ENCODE measurements around the gene ZBTB25. TPM values are rescaled to one million over a fixed set of nuclear protein-coding genes. Genes with fewer than 3 reads are reported as not detected.

The ZBTB25 gene
- polyA plus RNA-seq, 1 of the 3 experiments (the other 2 are of a cell fraction): 4.5 TPM

DNA sequence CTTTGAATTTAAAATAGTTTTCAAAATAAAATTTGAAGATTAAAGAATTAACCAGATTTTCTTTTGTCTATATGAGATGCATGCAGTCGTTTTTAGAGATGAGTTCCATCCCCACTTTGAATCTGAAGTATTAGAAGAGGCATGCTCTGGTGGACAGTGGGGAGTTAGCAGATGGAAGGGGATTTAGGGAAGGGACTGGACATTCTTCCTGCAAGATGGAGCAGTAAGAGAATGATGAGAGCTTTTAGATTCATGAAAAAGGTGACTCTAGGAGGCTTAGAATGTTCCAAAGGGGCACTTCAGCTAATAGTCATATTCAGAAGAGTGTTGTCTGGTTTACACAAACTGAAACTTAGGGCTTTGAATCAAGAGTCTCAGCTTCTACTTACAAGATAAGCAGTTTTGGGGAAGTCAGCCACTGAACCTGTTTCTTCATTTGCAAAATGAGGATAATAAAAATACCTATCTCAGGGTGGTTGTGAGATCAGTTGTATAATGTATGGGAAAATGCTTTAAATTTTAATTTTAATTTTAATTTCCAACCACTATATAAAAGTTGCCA lies 4.7 kb upstream of the ZBTB25 start:
- no peak overlapping the region for H2AFZ ChIP-seq (ENCODE audit: low read depth)
- POLR2A ChIA-PET: no interaction called here
- no peaks in the 10 kb centered on the region for H3K9me3 ChIP-seq
- TF ChIP-seq JUND (IDR thresholded peaks at IDR 0.05) (no peak), RAD21 (IDR thresholded peaks at IDR 0.05; ENCODE audit: low read length) (no peak), SIN3A (IDR thresholded peaks at IDR 0.05; ENCODE audit: borderline replicate concordance, low read depth, low read length) (no peak), RFX5 (IDR thresholded peaks at IDR 0.05; ENCODE audit: low read length) (no peak), FOXM1 (IDR thresholded peaks at IDR 0.05; ENCODE audit: low read depth) (no peak), FOSL2 (IDR thresholded peaks at IDR 0.05; ENCODE audit: borderline replicate concordance, low read depth) (no peak), EZH2phosphoT487 (IDR thresholded peaks at IDR 0.05; ENCODE audit: borderline replicate concordance, low read depth) (no peak), TEAD4 (IDR thresholded peaks at IDR 0.05; ENCODE audit: borderline replicate concordance, insufficient read depth) (no peak), RCOR1 (IDR thresholded peaks at IDR 0.05; ENCODE audit: low read length) (no peak), SMC3 (IDR thresholded peaks at IDR 0.05; ENCODE audit: low read depth, low read length) (no peak), MEF2A (IDR thresholded peaks at IDR 0.05; ENCODE audit: borderline replicate concordance, low read depth) (no peak), GABPA (IDR thresholded peaks at IDR 0.05; ENCODE audit: low read depth) (no peak), RXRA (IDR thresholded peaks at IDR 0.05; ENCODE audit: borderline replicate concordance, low read depth) (no peak), TAF1 (IDR thresholded peaks at IDR 0.05; ENCODE audit: borderline replicate concordance, low read depth, low read length) (no peak)
- TF ChIP-seq, protein P1, sequence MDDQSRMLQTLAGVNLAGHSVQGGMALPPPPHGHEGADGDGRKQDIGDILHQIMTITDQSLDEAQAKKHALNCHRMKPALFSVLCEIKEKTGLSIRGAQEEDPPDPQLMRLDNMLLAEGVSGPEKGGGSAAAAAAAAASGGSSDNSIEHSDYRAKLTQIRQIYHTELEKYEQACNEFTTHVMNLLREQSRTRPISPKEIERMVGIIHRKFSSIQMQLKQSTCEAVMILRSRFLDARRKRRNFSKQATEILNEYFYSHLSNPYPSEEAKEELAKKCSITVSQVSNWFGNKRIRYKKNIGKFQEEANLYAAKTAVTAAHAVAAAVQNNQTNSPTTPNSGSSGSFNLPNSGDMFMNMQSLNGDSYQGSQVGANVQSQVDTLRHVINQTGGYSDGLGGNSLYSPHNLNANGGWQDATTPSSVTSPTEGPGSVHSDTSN (IDR thresholded peaks at IDR 0.05): no peak
- H3K4me2 ChIP-seq: no peak overlapping the region
- no peak overlapping the region for H3K27ac ChIP-seq (ENCODE audit: low read depth in 2 of 2, low read length in 1 of 2)
- no peak overlapping the region for H3K9ac ChIP-seq
- WGBS (ENCODE audit: low lambda C conversion rate): 59% methylated on average over 1 of the region's 1 CpG
- H3K79me2 ChIP-seq (ENCODE audit: insufficient read depth): peaks cover 91% of the 10 kb centered on the region
- peaks cover 5 to 13% of the 10 kb centered on the region in 2 experiments for H3K36me3 ChIP-seq (replicated peaks in 1 of 2; ENCODE audit: control insufficient read depth in 1 of 2, insufficient read depth in 2 of 2, low read length in 1 of 2)
- CTCF ChIA-PET: interaction anchor here (1.1 to 4.2 kb wide), 5 partner anchors 14 to 165 kb away, joined by 3 to 48 read pairs (median 7); no protein-coding TSS in a partner anchor
- H3K9me2 ChIP-seq: no peaks in the 10 kb centered on the region
- no peak for DNase-seq
- H3K4me3 ChIP-seq (ENCODE audit: low read depth in 2 of 2, low read length in 1 of 2): no peak overlapping the region
- peaks cover 75% of the 10 kb centered on the region for H4K20me1 ChIP-seq (ENCODE audit: insufficient read depth)
- peaks cover 13 to 25% of the 10 kb centered on the region in 2 experiments; a peak in 3 of 4 replicates for H3K4me1 ChIP-seq (ENCODE audit: control insufficient read depth in 1 of 2, insufficient read depth in 2 of 2, low read depth in 1 of 2, low read length in 1 of 2)
- H3K27me3 ChIP-seq (ENCODE audit: insufficient read depth): no peaks in the 10 kb centered on the region
- H3F3A ChIP-seq (replicated peaks; ENCODE audit: insufficient read depth): peaks cover 7% of the 10 kb centered on the region

DNA sequence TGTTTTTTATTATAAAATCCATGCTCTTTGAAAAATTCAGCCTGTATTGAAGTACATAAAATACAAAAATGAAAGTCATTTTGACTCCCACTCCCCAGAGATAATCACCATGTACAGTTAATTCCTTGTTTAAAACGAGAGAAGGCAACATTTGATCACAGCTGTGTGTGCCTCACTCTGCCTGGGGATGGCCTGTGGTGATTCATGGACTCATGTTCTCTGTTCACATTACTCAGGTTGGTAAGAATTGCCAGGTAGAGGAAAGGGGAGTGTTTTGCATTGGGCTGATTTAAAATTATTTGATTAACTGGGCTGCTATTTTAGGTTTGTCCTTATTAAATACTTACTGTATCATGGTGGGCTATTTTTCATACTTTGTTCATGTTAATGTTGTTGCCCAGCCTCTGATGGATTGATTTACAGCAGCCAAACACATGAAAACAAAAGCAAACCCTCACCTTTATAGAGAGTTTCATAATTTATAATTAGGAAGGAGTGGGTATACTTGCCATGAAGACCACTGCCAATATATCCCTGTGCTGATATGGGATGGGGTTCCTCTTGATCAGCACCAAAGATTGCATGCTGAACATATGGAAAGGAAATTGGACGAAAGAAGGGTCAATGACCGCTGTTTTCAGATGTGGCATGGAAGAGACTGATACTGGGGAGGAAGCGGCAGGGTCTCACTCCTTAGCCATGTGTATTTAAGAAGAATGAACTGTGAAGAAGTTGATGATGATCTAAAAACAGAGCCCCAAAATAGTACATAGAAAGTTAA lies 3.9 kb upstream of the ZBTB25 start:
- peaks cover 90% of the 10 kb centered on the region for H3K79me2 ChIP-seq (ENCODE audit: insufficient read depth)
- peaks cover under 1 to 7% of the 10 kb centered on the region in 2 experiments for H3K36me3 ChIP-seq (replicated peaks in 1 of 2; ENCODE audit: control insufficient read depth in 1 of 2, insufficient read depth in 2 of 2, low read length in 1 of 2)
- no peaks in the 10 kb centered on the region for H3K9me2 ChIP-seq
- CTCF ChIA-PET: interaction anchor here (1.5 to 2.1 kb wide), 3 partner anchors 28 to 164 kb away, joined by 3 to 8 read pairs (median 7); no protein-coding TSS in a partner anchor
- peaks cover 67% of the 10 kb centered on the region for H4K20me1 ChIP-seq (ENCODE audit: insufficient read depth)
- H3K4me2 ChIP-seq: peak overlapping the region; percentile 98
- H3F3A ChIP-seq (replicated peaks; ENCODE audit: insufficient read depth): peaks cover 14% of the 10 kb centered on the region
- H3K4me1 ChIP-seq (ENCODE audit: control insufficient read depth in 1 of 2, insufficient read depth in 2 of 2, low read depth in 1 of 2, low read length in 1 of 2): peaks cover 14 to 27% of the 10 kb centered on the region in 2 experiments; a peak in 3 of 4 replicates
- no peak for DNase-seq
- WGBS (ENCODE audit: low lambda C conversion rate): 74% methylated on average over 4 of the region's 4 CpGs
- H3K27me3 ChIP-seq (ENCODE audit: insufficient read depth): no peaks in the 10 kb centered on the region
- H2AFZ ChIP-seq (ENCODE audit: low read depth): no peak overlapping the region
- POLR2A ChIA-PET: no interaction called here
- H3K9me3 ChIP-seq: no peaks in the 10 kb centered on the region
- no peak overlapping the region for H3K9ac ChIP-seq
- no peak overlapping the region for H3K27ac ChIP-seq (ENCODE audit: low read depth in 2 of 2, low read length in 1 of 2)
- TF ChIP-seq FOXM1 (IDR thresholded peaks at IDR 0.05; ENCODE audit: low read depth): no peak
- TF ChIP-seq, protein P2, sequence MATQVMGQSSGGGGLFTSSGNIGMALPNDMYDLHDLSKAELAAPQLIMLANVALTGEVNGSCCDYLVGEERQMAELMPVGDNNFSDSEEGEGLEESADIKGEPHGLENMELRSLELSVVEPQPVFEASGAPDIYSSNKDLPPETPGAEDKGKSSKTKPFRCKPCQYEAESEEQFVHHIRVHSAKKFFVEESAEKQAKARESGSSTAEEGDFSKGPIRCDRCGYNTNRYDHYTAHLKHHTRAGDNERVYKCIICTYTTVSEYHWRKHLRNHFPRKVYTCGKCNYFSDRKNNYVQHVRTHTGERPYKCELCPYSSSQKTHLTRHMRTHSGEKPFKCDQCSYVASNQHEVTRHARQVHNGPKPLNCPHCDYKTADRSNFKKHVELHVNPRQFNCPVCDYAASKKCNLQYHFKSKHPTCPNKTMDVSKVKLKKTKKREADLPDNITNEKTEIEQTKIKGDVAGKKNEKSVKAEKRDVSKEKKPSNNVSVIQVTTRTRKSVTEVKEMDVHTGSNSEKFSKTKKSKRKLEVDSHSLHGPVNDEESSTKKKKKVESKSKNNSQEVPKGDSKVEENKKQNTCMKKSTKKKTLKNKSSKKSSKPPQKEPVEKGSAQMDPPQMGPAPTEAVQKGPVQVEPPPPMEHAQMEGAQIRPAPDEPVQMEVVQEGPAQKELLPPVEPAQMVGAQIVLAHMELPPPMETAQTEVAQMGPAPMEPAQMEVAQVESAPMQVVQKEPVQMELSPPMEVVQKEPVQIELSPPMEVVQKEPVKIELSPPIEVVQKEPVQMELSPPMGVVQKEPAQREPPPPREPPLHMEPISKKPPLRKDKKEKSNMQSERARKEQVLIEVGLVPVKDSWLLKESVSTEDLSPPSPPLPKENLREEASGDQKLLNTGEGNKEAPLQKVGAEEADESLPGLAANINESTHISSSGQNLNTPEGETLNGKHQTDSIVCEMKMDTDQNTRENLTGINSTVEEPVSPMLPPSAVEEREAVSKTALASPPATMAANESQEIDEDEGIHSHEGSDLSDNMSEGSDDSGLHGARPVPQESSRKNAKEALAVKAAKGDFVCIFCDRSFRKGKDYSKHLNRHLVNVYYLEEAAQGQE (IDR thresholded peaks at IDR 0.05; ENCODE audit: low read depth, low read length): no peak
- no peak for TF ChIP-seq NFIC (IDR thresholded peaks at IDR 0.05; ENCODE audit: borderline replicate concordance)
- no peak for TF ChIP-seq SMC3 (IDR thresholded peaks at IDR 0.05; ENCODE audit: low read depth, low read length)
- no peak overlapping the region for H3K4me3 ChIP-seq (ENCODE audit: low read depth in 2 of 2, low read length in 1 of 2)

All from SK-N-SH (cell line).